Measurements from ENCODE around the gene PRPF19. TPM values are rescaled to one million over a fixed set of nuclear protein-coding genes. Genes with fewer than 3 reads are reported as not detected.

Gene PRPF19
- total and polyA plus RNA-seq, 9 of the 15 experiments (the other 6 are each of a cell fraction or from before 2014, with no cell fraction given), result 9.4 to 212 (median 73.2) TPM

GRCh38 chr11:60841797-60842667 is 64.4 kb downstream of the PRPF19 start, which contains the start of gene CCDC86 (continued):
- TF ChIP-seq POLR2AphosphoS2 (IDR thresholded peaks at IDR 0.05; ENCODE audit: low read length), result no peak
- no peak for TF ChIP-seq ZNF57 (CRISPR knock-in tag; IDR thresholded peaks at IDR 0.05)
- peak; percentile 75 for TF ChIP-seq POLR2G (IDR thresholded peaks at IDR 0.05; ENCODE audit: low read depth, low read length)
- no peak for TF ChIP-seq ZNF253 (CRISPR knock-in tag; conservative IDR thresholded peaks at IDR 0.05)
- 0 out of 2 replicates have a peak, but pooled peaks have one; percentile 54 for TF ChIP-seq ATF4 (CRISPR knock-in tag; IDR thresholded peaks at IDR 0.05)
- TF ChIP-seq CHD1 (IDR thresholded peaks at IDR 0.05; ENCODE audit: low read length), result peak; percentile 28
- TF ChIP-seq RBM25 (IDR thresholded peaks at IDR 0.05; ENCODE audit: low read depth, low read length, severe bottlenecking), result no peak
- no peak; a peak in 1 of 4 replicates for TF ChIP-seq MLX (CRISPR knock-in tag; conservative IDR thresholded peaks at IDR 0.05)
- no peak for TF ChIP-seq CEBPB (tag; IDR thresholded peaks at IDR 0.05)
- no peak for TF ChIP-seq RBM15 (IDR thresholded peaks at IDR 0.05; ENCODE audit: insufficient read depth, low read length)
- TF ChIP-seq SOX6 (IDR thresholded peaks at IDR 0.05), result 0 out of 2 replicates have a peak, but pooled peaks have one; percentile 56
- TF ChIP-seq MEIS2 (IDR thresholded peaks at IDR 0.05; ENCODE audit: partially characterized antibody), result peak; percentile 99
- TF ChIP-seq NFYB (IDR thresholded peaks at IDR 0.05; ENCODE audit: extremely low read depth, insufficient read length), result no peak
- no peak for TF ChIP-seq SNRNP70 (optimal IDR thresholded peaks at IDR 0.05; ENCODE audit: low read depth, low read length)
- 0 out of 2 replicates have a peak, but pooled peaks have one; percentile 40 for TF ChIP-seq ZNF212 (CRISPR knock-in tag; IDR thresholded peaks at IDR 0.05)
- TF ChIP-seq IRF2 (CRISPR knock-in tag; IDR thresholded peaks at IDR 0.05), result no peak
- TF ChIP-seq ZFX (CRISPR knock-in tag; IDR thresholded peaks at IDR 0.05), result peak; percentile 78
- TF ChIP-seq RB1 (IDR thresholded peaks at IDR 0.05; ENCODE audit: low read depth), result peak; percentile 85
- TF ChIP-seq TEAD1 (CRISPR knock-in tag; IDR thresholded peaks at IDR 0.05), result 0 out of 4 replicates have a peak, but pooled peaks of 1 of the 2 experiments have one; percentile 42
- no peak for TF ChIP-seq TFAM (CRISPR knock-in tag; conservative IDR thresholded peaks at IDR 0.05)
- TF ChIP-seq CAMTA2 (CRISPR knock-in tag; conservative IDR thresholded peaks at IDR 0.05), result no peak
- peak; percentile 94; the same call in 1 of the 2 replicates for TF ChIP-seq JUN (IDR thresholded peaks at IDR 0.05; ENCODE audit: borderline replicate concordance, low read depth, low read length)
- 0 out of 2 replicates have a peak, but pooled peaks have one; percentile 29 for TF ChIP-seq JUN (CRISPR knock-in tag; IDR thresholded peaks at IDR 0.05; ENCODE audit: borderline replicate concordance)
- TF ChIP-seq ATF2 (CRISPR knock-in tag; IDR thresholded peaks at IDR 0.05), result no peak
